HG02763 (cell line): ENCODE measurements around the gene NKTR.

Experiments used
- ATAC-seq: cut with Tn5 transposase; IDR thresholded peaks from one replicate; pipeline ENCODE4 v1.9.1; 2021; ENCODE audit warnings: mild to moderate bottlenecking, moderate library complexity; ENCODE audit not compliant: unreplicated experiment

Gene NKTR

DNA sequence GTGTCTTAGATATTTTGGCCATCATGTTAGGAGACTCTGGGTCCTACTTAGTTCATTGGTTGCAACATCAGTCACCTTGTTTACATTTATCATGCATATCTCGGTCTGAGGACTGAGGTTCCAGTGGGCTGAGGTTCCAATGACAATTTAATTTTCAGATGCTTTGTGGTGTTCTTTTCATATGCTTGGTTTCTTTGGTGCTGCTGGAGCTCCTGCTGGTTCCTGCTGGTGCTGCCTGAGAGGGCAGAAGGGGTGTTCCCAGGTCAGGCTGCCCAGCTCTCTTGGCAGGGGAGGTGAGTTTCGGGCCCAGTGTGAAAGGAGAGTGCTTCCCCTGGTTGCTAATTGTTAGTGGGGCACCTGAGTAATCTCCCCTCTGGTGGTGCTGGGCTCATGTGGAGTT lies 78.0 kb downstream of the NKTR start:
- ATAC-seq = no peak

DNA sequence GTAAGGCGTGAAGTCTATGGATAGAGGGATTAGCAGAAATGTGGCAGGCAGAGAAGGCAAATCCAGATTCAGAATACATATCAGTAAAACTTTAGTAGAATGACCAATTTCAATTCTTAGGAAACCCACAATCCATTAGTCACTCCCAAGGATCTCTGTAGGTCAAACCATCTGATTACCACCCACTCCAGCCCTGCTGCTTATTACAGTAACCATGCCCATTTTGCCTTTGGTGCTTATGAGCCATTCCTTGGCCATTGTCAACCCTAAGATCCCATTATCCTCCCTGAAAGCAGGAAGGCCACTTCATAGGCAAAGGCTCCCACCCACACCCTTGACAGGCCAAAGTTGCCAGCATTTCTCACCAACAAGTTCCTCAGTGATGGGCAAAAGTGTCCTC lies 79.8 kb downstream of the NKTR start:
- ATAC-seq = no peak

DNA sequence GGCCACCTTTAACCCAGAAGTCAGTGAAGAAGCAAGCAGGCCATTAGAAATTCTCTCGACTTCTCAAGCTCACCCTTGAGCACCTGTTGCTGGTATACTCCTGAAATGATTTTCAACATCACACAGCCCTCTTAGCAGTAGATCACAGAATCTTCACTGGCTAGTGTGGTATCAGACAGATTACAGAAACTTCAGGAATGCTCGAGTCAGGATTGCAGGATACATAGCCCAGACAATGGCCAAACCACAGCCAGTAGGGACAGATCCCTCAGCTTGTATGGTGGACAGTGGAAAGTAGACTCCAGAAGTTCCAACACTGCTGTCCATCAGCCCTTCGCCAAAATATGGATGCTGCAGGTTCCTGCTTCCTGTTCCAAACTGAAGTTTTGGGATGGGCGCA lies 80.3 kb downstream of the NKTR start:
- ATAC-seq = no peak

DNA sequence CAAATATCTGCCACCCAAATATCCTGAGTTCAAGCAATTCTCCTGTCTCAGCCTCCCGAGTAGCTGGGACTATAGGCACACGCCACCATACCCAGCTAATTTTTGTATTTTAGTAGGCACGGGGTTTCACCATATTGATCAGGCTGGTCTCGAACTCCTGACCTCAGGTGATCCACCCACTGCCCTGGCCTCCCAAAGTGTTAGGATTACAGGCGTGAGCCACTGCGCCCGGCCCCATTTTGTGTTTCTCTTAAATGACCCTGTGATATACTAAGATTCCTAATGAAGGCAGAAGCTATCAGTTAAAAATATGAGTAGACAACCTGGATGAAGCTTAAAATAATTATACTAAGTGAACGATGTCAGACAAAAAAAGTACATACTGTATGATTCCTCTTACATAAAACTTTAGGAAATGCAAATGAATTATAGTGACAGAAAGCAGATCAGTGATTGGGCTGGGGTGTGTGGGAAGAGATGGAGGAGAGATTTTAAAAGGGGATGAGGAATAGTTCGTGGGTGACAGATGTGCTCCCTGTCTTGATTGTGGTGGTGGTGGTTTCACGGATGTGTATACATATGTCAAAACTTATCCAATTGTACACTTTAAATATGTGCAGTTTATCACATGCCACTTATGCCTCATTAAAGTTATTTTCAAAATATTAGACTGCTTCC lies 81.0 kb downstream of the NKTR start:
- ATAC-seq = no peak

DNA sequence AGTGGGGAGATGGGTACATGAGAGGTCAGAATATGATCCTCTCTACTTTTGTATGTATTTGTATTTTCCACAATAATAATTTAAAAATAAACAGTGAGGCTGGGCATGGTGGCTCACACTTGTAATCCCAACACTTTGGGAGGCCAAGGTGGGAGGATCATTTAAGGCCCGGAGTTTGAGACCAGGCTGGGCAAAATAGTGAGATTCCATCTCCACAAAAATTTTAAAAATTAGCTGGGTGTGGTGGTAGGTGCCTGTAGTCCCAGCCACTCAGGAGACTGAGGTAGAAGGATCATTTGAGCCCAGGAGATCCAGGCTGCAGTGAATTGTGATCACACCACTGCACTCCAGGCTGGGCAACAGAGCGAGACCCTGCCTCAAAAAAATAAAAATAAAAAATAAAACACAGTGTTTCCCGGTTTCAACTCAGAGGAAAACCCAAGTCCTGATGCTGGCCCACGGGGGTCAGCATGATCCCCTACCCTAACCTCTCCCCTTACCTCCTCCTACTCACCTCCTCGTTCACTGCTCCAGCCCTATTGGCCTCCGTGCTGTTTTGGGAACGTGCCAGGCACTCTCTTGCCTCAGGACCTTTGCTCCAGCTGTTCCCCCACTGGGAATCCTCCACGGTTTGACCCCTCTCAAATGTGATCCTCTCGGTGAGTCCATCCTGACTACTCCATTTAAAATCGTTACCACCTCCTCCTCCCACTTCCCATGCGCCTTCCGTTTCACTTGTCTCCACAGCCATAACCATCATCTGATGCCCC lies 82.0 kb downstream of the NKTR start:
- no peak for ATAC-seq

DNA sequence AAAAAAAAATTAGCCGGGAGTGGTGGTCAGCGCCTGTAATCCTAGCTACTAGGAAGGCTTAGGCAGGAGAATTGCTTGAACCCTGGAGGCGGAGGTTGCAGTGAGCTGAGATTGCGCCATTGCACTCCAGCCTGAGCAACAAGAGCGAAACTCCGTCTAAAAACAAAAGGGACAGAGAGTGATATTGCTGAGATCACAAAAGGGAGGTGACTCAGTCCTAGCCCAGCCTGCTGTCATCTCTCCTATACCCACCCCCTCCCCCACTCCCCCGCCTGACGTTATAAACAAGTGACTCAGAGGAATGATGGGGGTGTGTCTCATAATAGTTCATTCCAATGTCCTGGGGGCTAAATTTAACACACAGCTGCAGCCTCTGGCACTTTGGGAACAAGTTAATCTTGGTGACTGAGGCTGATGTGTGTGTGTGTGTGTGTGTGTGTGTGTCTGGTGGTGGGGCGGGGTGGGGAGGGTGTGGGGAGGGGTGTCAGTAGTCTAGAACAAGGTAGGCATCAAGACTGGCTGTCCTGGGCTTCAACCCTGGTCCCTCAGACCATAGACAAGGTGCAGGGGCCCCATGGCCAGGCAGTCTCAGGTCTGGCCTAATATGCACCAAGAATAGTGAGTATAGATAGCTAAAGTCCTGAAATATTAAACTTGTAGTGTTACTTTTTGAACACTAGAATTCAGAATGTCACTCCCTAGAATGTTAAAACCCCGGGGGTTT lies 83.6 kb downstream of the NKTR start:
- ATAC-seq = no peak

DNA sequence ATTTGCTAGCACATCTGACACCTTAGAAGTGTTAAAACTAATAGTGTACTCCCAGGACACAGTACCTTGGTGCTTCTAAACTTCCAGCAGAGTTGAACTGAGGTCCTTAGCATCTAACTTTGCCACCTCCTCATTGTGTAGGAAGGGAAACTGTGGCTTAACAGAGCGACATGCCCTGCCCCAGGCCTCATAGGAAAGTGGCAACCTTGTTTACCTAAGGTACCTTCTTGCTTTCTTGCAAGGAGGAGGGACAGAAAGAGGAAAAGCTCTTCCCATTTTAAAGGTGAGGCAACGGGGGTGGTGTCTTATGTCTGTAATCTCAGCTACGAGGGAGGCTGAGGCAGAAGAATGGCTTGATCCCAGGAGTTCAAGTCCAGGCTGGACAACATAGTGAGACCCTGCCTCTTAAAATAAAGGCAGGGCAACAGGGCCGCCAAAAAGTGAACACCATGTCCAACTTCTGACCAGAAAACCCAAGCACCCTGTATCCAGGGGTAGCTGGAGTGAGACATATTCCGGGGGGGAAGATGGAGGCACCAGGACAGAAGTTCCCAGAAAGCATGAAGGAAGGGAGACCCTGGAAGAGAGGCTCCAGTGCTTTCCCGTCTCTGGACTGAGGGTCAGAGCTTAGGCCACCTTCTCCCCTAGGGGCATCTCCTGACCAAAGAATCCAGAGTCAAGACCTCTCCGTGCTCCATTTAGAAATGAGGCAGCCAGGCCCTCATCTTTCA lies 84.3 kb downstream of the NKTR start:
- no peak for ATAC-seq

DNA sequence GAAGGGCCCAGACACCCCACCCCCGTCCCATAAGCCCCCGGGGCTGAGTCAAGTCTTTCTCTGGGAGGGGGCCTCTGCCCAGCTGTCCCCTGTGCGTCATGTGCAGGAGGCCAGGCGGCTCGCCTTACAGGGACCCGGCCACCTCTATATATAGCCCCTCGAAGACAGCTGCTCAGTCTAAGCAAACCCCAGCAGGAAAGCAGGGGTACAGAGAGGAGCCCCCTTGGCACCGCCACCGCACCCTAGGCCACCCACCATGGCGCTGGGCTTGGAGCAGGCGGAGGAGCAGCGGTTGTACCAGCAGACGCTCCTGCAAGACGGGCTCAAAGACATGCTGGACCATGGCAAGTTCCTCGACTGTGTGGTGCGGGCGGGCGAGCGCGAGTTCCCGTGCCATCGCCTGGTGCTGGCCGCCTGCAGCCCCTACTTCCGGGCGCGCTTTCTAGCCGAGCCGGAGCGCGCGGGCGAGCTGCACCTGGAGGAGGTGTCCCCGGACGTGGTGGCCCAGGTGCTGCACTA lies 84.9 kb downstream of the NKTR start, which contains the start of gene KLHL40:
Gene KLHL40 (plus strand): TSS at position 175 of the 519 bp plus-strand sequence. CDS start 82 bp downstream, at position 257.
- ATAC-seq = no peak

DNA sequence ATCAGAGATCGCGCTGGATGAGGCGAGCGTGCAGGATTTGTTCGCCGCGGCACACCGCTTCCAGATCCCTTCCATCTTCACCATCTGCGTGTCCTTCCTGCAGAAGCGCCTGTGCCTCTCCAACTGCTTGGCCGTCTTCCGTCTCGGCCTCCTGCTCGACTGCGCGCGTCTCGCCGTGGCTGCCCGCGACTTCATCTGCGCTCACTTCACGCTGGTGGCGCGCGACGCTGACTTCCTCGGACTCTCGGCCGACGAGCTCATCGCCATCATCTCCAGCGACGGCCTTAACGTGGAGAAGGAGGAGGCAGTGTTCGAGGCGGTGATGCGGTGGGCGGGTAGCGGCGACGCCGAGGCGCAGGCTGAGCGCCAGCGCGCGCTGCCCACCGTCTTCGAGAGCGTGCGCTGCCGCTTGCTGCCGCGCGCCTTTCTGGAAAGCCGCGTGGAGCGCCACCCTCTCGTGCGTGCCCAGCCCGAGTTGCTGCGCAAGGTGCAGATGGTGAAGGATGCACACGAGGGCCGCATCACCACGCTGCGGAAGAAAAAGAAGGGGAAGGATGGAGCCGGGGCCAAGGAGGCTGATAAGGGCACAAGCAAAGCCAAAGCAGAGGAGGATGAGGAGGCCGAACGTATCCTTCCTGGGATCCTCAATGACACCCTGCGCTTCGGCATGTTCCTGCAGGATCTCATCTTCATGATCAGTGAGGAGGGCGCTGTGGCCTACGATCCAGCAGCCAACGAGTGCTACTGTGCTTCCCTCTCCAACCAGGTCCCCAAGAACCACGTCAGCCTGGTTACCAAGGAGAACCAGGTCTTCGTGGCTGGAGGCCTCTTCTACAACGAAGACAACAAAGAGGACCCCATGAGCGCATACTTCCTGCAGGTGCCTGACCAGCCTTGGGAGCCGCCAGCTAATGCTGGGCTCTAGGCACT lies 85.7 kb downstream of the NKTR start:
- no peak for ATAC-seq

DNA sequence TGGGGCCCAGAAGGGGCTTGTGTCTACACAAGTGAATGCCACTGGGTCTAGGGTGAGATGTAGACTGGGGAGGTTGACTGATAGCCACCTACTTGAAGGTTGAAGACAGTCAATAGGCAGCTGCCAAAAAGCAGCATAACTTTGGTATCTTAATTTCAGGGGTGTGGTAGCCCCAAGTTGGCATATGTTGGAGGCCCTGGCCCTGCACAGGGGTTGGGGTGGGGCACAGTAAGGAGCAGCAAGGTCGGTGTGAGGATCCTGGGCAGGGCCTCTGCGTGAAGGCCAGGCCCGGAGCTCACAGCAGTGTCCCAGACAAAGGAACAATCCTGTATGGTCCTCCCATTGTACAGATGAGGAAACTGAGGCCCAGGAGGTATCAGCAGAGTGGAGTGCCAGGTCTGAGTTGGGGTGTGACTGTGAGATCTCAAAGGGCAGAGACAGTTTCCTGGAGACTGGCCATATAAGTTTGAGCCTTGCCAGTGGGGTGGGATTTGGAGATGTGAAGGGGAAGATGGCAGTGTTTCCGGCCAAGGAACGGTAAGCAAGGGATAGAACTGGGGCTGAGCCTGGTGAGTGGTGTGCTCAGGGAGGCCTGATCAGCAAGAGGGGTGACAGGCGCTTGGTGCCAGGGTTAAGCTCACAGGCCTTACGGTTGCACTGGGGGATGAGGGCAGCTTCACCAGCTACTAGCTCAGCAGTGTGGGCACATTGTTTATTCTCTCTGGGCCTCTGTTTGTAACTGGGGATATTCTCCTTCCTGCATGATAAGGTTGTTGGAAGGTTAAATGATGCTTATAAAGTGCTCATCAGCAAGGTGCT lies 86.6 kb downstream of the NKTR start:
- no peak for ATAC-seq

DNA sequence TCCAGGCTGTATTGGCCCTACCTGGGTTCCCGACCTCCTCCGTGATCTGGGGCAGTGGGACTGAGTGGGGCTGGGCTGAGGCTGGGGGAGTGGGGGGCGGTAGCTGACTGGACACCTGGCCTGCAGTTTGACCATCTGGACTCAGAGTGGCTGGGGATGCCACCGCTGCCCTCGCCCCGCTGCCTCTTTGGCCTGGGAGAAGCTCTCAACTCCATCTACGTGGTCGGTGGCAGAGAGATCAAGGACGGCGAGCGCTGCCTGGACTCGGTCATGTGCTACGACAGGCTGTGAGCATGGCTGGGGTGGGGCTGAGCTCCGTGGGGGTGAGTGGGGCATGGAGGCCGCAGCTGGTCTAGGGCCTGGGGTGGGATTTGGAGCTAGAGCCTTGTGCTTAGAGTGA lies 87.5 kb downstream of the NKTR start:
- ATAC-seq = no peak

DNA sequence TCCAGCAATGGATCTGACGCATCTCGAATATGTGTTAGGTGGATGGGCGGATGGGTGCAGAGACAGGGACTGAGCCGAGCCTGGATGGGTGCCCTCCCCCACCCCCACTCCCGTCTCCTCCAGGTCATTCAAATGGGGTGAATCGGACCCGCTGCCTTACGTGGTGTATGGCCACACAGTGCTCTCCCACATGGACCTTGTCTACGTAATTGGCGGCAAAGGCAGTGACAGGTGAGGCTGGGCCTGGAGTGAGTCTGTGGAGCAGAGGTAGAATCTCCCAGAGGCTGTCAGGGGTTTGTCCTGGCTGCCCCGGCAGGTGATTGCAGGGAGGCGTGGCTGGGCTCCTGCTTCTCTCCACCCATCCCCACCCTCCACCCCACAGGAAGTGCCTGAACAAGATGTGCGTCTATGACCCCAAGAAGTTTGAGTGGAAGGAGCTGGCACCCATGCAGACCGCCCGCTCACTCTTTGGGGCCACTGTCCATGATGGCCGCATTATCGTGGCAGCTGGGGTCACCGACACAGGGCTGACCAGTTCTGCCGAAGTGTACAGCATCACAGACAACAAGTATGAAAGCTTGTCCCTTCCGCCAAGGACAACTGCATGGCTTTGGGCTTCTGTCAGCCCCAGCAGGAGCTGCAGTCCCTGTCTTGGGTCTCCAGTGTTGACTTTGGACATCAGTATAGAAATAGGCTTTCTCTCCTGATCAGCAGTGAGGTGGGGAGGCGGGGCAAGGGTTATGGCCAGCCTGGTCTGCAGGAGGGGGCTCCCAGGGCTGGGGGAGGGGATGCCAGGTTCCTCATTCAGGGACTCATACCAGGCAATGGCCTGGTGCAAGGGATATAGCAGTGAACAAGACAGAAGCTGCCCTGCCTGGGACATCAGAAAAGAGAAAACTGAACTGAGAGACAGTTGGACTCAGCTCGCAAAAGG lies 88.3 kb downstream of the NKTR start:
- no peak for ATAC-seq

DNA sequence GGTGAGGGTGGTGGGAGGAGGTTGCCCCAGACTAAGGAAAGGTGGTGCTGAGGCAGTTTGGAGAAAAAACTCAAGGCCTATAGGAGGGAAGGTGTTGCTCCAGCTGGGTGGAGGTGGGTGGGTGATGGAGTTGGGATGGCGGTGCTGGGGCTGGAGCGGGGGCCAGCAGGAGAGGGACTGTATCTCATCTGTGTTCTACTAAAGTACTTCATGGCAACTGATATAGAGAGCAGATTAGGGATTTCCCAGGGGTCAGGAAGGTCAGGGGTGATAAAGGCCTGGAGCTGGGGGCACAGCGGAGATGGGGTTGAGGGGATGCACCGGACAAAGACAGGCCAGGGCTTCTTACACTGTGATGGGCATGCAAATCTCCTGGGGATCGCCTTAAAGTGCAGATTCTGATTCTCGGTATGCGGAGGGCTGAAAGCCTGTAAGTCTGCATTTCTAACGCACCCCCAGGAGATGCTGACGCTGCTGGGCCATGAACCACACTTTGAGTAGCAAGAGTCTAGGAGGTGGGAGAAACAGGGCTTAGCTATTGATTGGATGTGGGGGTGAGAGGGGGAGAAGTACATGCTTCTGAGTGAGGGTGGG lies 89.0 kb downstream of the NKTR start:
- ATAC-seq = no peak

DNA sequence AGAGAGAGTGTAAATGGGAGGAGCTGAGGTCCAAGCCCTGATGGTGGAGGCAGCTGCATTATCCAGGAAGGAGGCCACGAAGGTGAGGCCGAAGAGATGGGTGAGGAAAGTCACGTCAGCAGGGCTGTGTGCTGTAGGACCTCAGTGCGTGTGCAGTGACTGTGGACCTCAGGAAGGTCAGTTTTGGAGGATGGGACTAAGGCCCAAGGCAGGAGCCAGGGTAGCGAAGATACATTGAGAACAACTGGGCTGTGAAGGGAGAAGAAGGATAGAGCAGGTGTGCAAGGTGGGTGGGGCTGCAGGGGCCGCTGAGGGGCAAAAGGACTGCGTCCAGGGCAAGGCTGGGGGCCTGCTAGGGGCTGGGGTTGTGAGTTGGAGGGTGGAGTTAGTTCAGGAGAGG lies 89.7 kb downstream of the NKTR start:
- no peak for ATAC-seq

DNA sequence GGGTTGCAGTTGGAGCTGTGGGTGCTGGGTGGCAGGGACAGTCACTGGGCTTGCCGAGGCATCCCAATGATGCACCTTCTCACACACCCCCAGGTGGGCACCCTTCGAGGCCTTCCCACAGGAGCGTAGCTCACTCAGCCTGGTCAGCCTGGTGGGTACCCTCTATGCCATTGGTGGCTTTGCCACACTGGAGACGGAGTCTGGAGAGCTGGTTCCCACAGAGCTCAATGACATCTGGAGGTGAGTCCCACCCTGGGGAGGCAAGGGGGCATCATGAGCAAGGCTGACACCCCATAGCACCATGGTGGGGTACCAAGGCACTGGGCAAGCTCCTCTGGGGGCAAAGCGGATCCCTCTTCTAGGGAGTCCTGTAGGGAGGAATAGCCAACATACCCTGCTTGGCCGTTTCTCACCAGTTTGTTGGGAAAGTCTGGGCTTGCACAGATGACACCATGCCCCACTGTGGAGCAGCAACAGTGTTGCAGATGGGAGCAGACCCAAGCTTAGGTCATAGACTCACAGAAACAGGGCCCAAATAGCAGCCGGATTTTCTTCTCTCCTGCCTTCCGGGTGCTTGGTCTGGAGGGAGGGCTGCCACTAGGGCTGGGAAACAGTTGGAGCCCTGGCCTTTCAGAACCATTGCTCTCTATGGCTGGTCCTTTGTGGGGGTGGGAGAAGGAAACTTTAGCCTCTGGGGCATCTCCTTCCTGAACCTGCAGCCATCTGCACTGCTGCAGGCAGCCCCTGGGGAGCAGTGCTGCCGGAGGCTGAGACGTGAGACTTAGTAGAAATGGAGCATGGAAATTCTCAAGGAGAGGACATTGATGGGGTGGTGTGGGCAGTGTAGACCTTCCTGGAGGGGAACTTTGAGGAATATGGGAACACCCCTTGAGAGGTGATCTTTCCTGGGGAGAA lies 90.5 kb downstream of the NKTR start:
- no peak for ATAC-seq

DNA sequence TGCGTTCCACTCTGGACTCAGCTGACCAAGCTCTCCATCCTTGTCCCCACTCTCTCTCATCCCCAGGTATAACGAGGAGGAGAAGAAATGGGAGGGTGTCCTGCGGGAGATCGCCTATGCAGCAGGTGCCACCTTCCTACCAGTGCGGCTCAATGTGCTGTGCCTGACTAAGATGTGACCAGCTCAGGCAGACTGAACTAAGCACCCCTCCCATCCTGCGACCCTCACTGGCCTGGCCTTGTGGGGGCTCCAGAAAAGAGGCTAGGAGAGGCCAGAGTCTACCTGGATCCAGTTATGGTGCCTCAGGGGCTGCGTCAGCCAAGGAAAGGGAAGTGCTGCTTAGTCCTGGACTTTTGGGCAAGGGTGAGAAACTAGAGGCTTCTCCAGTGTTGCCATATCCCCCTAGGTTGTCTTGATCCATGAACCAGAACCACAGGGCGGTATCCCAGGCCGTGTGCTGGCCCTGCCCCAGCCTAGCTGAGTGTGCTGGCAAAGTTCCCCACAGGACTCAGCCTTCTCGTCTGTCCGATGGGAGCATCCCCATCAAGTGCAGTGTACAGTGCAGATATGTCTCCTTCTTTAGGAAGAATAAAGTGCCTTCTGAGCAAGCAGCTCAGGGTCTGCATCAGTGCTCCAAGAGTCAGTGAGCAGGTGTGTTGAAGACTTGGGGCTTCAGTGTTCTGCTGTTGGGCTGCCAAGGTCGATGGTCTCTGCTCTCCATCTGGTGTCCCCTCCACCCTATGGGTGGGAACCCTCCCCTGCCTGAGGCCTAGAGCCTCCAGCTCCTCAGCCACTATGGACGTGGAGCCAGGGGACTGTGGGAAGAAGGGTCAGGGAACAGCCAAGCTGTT lies 91.6 kb downstream of the NKTR start:
- no peak for ATAC-seq
